WI38 (cell line): Measurements from ENCODE around the gene KIAA1614.

Source experiments
- H3K4me3 ChIP-seq: 2 replicates; pipeline ENCODE4 v1.5.1; 2011; ENCODE audit warnings: low read depth, mild to moderate bottlenecking, control low read depth, low read length
- CTCF ChIP-seq: IDR thresholded peaks from 2 replicates; pipeline ENCODE4 v1.5.1; 2012; ENCODE audit warnings: low read depth, mild to moderate bottlenecking, control low read depth, low read length

Gene KIAA1614

GRCh38 chr1:180950321-180950720 lies 37.6 kb downstream of the KIAA1614 start:
- no peak overlapping the region for H3K4me3 ChIP-seq
- TF ChIP-seq CTCF: no peak

GRCh38 chr1:180951186-180951745 lies 38.6 kb downstream of the KIAA1614 start:
- no peak for TF ChIP-seq CTCF
- no peak overlapping the region for H3K4me3 ChIP-seq

DNA sequence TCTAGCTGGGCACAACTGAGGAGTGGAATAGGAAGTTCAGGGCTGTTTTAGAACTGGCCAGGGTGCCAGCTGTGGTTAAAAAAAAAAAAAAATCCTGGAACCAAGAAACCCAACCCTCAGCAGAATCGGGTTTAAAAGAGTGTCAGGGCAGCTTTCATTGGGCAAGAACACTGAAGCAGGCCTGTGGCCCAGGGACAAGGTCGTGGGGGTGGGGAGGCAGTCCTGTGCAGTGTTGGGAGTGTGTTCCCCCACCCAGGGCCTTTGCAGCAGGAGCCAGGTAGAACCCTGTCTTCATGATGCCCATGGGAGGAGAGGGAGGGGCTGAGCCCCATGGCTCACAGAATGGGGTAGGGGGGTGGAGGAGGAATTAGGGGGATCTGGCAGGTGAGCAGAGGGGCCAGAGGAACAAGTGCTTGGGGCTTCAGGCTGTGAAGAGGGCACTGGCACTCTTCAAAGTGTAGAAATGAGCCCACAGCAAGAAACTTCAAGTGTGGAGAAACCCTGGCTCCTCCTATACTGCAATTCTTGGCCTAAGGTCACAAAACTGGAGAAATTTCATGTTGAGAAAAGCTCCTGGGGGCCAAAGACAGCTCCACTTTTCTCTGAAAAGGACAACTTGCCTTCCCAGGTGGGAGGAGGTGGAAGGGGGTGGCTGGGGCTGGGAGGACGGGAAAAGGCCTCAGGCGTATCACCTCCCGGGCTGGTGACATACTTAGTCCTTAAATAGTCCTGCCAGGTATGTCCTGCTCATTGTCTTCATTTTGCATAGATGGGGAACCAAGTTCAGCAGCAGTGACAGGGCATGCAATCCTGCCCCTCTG lies 39.3 kb downstream of the KIAA1614 start:
- no peak overlapping the region for H3K4me3 ChIP-seq
- TF ChIP-seq CTCF: no peak

DNA sequence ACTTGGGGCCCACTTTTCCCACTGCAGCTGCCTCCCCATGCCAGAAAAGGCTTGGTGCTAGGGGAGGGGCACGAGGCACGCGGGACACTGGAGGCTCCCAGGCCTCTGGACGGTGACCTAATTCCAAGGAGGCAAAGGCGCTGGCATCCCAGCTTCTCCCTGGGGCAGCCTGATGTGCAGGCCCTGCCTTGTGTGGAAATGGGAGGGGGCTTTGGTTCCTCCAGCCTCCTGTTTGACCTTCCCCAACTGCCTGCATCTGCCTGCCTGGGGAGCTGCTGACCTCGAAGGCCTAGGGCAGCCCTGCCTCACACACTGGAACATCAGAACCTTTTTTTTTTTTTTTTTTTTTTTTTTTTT lies 39.9 kb downstream of the KIAA1614 start:
- TF ChIP-seq CTCF: no peak
- H3K4me3 ChIP-seq: no peak overlapping the region

GRCh38 chr1:180953291-180954004 lies 40.8 kb downstream of the KIAA1614 start:
- peak overlapping the region; percentile 50 for H3K4me3 ChIP-seq
- TF ChIP-seq CTCF: no peak

DNA sequence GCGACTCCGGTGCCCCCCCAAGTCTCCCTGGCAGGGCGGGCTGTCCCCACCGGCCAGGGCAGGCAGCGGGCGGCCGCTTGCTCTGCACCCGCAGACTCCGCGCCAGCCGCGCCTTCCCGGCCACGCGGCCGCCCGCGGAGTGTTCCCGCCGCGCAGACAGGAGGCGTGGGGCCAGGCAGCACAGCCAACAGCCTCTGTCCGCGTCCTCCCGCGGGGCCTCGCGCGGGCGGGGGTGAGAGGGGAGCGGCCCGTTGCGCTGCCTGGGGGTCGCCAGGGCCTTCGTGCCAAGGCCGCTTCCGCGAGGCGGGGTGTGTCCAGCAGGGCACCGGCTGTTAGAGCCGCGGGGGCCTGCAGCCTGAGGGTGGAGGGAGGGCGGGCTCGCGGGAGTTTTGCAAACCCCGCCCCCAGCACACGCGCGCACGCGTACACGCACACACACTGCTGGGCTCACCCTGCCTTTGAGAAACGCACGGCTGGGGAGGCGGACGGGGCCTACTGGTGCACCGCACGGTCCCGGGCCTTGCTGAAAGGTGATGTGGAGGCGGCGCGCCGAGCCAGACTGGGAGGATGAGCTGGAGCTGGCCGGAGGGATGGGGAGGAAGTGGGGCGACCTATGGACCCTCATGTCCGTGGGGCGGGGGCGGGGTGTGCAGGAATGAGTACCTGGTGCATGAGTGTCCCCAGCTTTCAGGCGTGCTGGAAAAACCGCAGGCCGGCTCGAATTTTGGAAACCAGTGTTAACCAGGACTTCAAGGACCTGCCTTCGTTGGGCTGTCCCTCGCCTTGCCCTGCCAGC lies 41.5 kb downstream of the KIAA1614 start:
- peak overlapping the region; percentile 50 for H3K4me3 ChIP-seq
- TF ChIP-seq CTCF: no peak
